Measurements from ENCODE around the gene CNTNAP2.

Gene CNTNAP2

GRCh38 chr7:148332191-148333186 is 2215.9 kb downstream of the CNTNAP2 start:
- H3K4me3 ChIP-seq (replicated peaks; ENCODE audit: low read depth, low read length): no peak overlapping the region
- TF ChIP-seq CTCF (IDR thresholded peaks at IDR 0.05; ENCODE audit: low read depth, low read length, missing control alignments): no peak
- DNase-seq (ENCODE audit: extremely low read depth, low read depth): no peak

- no peak for DNase-seq (ENCODE audit: extremely low read depth, low read depth)
- TF ChIP-seq CTCF (IDR thresholded peaks at IDR 0.05; ENCODE audit: low read depth, low read length, missing control alignments): no peak
- no peak overlapping the region for H3K4me3 ChIP-seq (replicated peaks; ENCODE audit: low read depth, low read length)
Measured at GRCh38 chr7:148334441-148334956, 2217.9 kb downstream of the CNTNAP2 start.

GRCh38 chr7:148334959-148335577 is 2218.5 kb downstream of the CNTNAP2 start:
- DNase-seq (ENCODE audit: extremely low read depth, low read depth): no peak
- no peak for TF ChIP-seq CTCF (IDR thresholded peaks at IDR 0.05; ENCODE audit: low read depth, low read length, missing control alignments)

GRCh38 chr7:148335790-148336189 is 2219.2 kb downstream of the CNTNAP2 start:
- DNase-seq (ENCODE audit: extremely low read depth, low read depth): no peak
- no peak overlapping the region for H3K4me3 ChIP-seq (replicated peaks; ENCODE audit: low read depth, low read length)
- TF ChIP-seq CTCF (IDR thresholded peaks at IDR 0.05; ENCODE audit: low read depth, low read length, missing control alignments): no peak

More at GRCh38 chr7:148334959-148335577, 2218.5 kb downstream of the CNTNAP2 start:
- no peak overlapping the region for H3K4me3 ChIP-seq (replicated peaks; ENCODE audit: low read depth, low read length)

GRCh38 chr7:148336411-148336810 is 2219.8 kb downstream of the CNTNAP2 start:
- TF ChIP-seq CTCF (IDR thresholded peaks at IDR 0.05; ENCODE audit: low read depth, low read length, missing control alignments): no peak
- no peak for DNase-seq (ENCODE audit: extremely low read depth, low read depth)

GRCh38 chr7:148337246-148337965 is 2220.8 kb downstream of the CNTNAP2 start:
- TF ChIP-seq CTCF (IDR thresholded peaks at IDR 0.05; ENCODE audit: low read depth, low read length, missing control alignments): no peak
- no peak for DNase-seq (ENCODE audit: extremely low read depth, low read depth)
- H3K4me3 ChIP-seq (replicated peaks; ENCODE audit: low read depth, low read length): no peak overlapping the region

More at GRCh38 chr7:148336411-148336810, 2219.8 kb downstream of the CNTNAP2 start:
- no peak overlapping the region for H3K4me3 ChIP-seq (replicated peaks; ENCODE audit: low read depth, low read length)
